Effector CD4-positive, alpha-beta T cell (primary cell): ENCODE results near the gene MBNL1.

Experiments used
- DNase-seq: peaks from one replicate; pipeline ENCODE4 v3.0.0-alpha.2; 2020
- total RNA-seq: gene quantifications from one replicate; lab custom pipeline; 2026; lab: John Stamatoyannopoulos, UW

Gene MBNL1
- total RNA-seq, result 964 reads per million, percentile 99 among the genes with 10 or more reads in this experiment

GRCh38 chr3:152268555-152269055 is at the start of gene MBNL1:
Gene MBNL1 (plus strand): TSS chr3:152268929. CDS start chr3:152300194, 31,265 bp downstream.
- peak; percentile 73 for DNase-seq

- no peak for DNase-seq
These were observed 49.5 kb upstream of the MBNL1 start for GRCh38 chr3:152219216-152219615.

- DNase-seq, result no peak
These were observed 48.9 kb upstream of the MBNL1 start for GRCh38 chr3:152219769-152220255.

- no peak for DNase-seq
These were observed 46.4 kb upstream of the MBNL1 start for GRCh38 chr3:152222327-152222726.

- DNase-seq, result no peak
These were observed 43.5 kb upstream of the MBNL1 start for GRCh38 chr3:152225201-152225600.

- no peak for DNase-seq
These were observed 42.6 kb upstream of the MBNL1 start for GRCh38 chr3:152226176-152226575.

- DNase-seq, result no peak
These were observed 41.7 kb upstream of the MBNL1 start for GRCh38 chr3:152227027-152227426.

GRCh38 chr3:152229692-152230091 is 39.0 kb upstream of the MBNL1 start:
- no peak for DNase-seq

GRCh38 chr3:152230370-152230769 is 38.4 kb upstream of the MBNL1 start:
- DNase-seq, result no peak

- DNase-seq, result no peak
These were observed 36.7 kb upstream of the MBNL1 start for GRCh38 chr3:152232001-152232400.

- DNase-seq, result no peak
These were observed 36.0 kb upstream of the MBNL1 start for GRCh38 chr3:152232679-152233078.

GRCh38 chr3:152234657-152235375 is 33.9 kb upstream of the MBNL1 start:
- no peak for DNase-seq

GRCh38 chr3:152235709-152236298 is 32.9 kb upstream of the MBNL1 start:
- no peak for DNase-seq

- DNase-seq, result no peak
These were observed 32.0 kb upstream of the MBNL1 start for GRCh38 chr3:152236716-152237115.

- no peak for DNase-seq
These were observed 27.3 kb upstream of the MBNL1 start for GRCh38 chr3:152241142-152242017.

GRCh38 chr3:152243301-152243711 is 25.4 kb upstream of the MBNL1 start:
- DNase-seq, result no peak

- DNase-seq, result no peak
These were observed 24.8 kb upstream of the MBNL1 start for GRCh38 chr3:152243721-152244516.

GRCh38 chr3:152244517-152244888 is 24.2 kb upstream of the MBNL1 start:
- no peak for DNase-seq

GRCh38 chr3:152245498-152246170 is 23.1 kb upstream of the MBNL1 start:
- no peak for DNase-seq

GRCh38 chr3:152251916-152252315 is 16.8 kb upstream of the MBNL1 start:
- DNase-seq, result no peak

- DNase-seq, result no peak
These were observed 16.0 kb upstream of the MBNL1 start for GRCh38 chr3:152252755-152253154.

- no peak for DNase-seq
These were observed 15.2 kb upstream of the MBNL1 start for GRCh38 chr3:152253514-152253913.
